ENCODE measurements around the gene CDH6. TPM values are rescaled to one million over a fixed set of nuclear protein-coding genes. Genes with fewer than 3 reads are reported as not detected.

Gene CDH6
- total RNA-seq, 4 donors from 2014 or later = 1.00 to 2.9 (median 1.4) TPM

DNA sequence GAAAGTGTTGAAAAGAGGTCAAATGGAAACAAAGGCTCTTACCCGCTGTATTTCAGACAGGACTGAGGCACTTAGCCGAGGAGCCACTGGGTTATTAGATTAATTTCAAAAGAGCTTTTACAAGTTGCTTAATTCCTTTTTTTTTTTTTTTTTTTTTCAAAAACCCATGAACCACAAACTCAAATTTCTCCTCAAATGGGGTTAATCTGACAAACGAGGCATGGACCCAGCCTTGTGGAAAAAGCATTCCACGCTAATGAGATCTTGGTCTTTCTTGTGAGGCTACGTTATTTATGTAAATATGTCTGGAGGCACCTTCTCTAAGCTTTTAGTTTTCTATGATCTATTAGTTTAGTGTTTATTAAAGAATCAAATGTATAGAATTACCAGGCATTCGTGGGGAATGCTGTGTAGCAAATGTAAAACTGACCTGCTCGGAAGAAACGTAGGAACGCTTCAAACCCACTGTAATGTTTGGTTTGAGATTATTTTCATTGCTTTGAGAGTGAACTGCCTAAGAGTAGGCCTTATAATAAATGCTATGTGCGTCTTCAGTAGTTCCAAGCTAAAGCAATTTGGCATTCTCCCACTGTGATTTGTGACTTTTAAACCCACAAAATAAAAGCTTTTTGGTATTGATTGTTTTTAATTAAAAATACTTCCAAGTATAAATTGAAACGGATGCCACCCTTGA lies 134.7 kb downstream of the CDH6 start:
- H3K27ac ChIP-seq = no peak overlapping the region
- no peak for DNase-seq
- H3K36me3 ChIP-seq = no peaks in the 10 kb centered on the region
- TF ChIP-seq POLR2A (IDR thresholded peaks at IDR 0.05) = no peak
- TF ChIP-seq, protein P1, sequence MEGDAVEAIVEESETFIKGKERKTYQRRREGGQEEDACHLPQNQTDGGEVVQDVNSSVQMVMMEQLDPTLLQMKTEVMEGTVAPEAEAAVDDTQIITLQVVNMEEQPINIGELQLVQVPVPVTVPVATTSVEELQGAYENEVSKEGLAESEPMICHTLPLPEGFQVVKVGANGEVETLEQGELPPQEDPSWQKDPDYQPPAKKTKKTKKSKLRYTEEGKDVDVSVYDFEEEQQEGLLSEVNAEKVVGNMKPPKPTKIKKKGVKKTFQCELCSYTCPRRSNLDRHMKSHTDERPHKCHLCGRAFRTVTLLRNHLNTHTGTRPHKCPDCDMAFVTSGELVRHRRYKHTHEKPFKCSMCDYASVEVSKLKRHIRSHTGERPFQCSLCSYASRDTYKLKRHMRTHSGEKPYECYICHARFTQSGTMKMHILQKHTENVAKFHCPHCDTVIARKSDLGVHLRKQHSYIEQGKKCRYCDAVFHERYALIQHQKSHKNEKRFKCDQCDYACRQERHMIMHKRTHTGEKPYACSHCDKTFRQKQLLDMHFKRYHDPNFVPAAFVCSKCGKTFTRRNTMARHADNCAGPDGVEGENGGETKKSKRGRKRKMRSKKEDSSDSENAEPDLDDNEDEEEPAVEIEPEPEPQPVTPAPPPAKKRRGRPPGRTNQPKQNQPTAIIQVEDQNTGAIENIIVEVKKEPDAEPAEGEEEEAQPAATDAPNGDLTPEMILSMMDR (IDR thresholded peaks at IDR 0.05 in 4 of 5, conservative IDR thresholded peaks at IDR 0.05 in 1 of 5) = no peak
- intact Hi-C loops (cut with DNase I; ENCODE audit: low total_unique reads) = no loop called here
- ATAC-seq = no peak
- no peak overlapping the region for H3K4me3 ChIP-seq
- in situ Hi-C loops (cut with MboI; ENCODE audit: low sequenced_read_pairs in 4 of 4) = no loop called here
- H3K4me1 ChIP-seq = no peaks in the 10 kb centered on the region
- H3K9me3 ChIP-seq = no peaks in the 10 kb centered on the region
- H3K27me3 ChIP-seq = no peaks in the 10 kb centered on the region

DNA sequence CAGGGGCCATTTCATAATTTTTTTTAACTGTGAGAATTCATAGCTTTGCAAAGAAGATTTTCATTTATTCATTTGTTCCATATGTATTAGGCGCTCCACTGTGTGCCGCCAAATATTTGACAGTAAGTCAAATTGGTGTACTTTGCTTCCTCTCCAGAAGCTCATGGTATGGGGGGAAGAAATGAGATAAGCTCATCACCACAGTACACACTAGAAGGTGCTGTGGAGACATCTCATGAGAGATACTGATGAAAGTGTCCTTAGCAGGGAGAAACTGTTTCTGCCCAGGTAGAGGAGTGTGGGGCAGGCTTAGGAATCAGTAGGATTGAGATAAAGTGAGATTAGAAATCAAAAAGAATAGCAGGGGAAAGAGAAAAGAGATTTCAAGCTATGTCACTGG lies 136.2 kb downstream of the CDH6 start:
- Histone ChIP-seq H3K9me3 (no peaks in the 10 kb centered on the region), H3K27ac (no peak overlapping the region), H3K4me1 (no peaks in the 10 kb centered on the region), H3K27me3 (no peaks in the 10 kb centered on the region), H3K36me3 (no peaks in the 10 kb centered on the region), H3K4me3 (no peak overlapping the region)
- DNase-seq = no peak
- TF ChIP-seq, protein P1 (IDR thresholded peaks at IDR 0.05 in 4 of 5, conservative IDR thresholded peaks at IDR 0.05 in 1 of 5) = no peak
- no peak for TF ChIP-seq POLR2A (IDR thresholded peaks at IDR 0.05)
- intact Hi-C loops (cut with DNase I; ENCODE audit: low total_unique reads) (no loop called here), in situ Hi-C loops (cut with MboI; ENCODE audit: low sequenced_read_pairs in 4 of 4) (no loop called here)
- no peak for ATAC-seq

DNA sequence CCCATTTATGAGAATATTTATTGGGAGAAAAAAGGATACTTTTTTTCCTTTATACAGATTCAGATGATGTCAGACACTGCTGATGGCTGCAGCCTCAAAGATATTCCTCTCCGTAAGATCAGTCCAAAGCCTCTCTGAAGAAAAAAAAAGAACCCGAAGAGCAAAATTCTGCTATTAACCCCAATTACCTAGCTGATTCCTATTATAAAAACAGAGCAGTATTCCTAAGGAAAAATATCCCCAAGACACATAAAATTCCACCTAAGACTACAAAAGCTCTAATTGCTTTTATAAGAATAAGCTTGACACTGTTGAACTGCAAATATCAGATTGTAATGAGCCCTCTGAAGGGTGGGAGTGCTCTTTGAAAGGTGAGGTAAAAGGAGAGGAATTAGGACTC lies 138.7 kb downstream of the CDH6 start:
- Histone ChIP-seq H3K27ac (no peak overlapping the region), H3K36me3 (no peaks in the 10 kb centered on the region), H3K4me3 (no peak overlapping the region), H3K4me1 (no peaks in the 10 kb centered on the region), H3K27me3 (no peaks in the 10 kb centered on the region), H3K9me3 (no peaks in the 10 kb centered on the region)
- in situ Hi-C loops (cut with MboI; ENCODE audit: low sequenced_read_pairs in 4 of 4) (no loop called here), intact Hi-C loops (cut with DNase I; ENCODE audit: low total_unique reads) (no loop called here)
- ATAC-seq (no peak), DNase-seq (no peak)
- TF ChIP-seq, protein P1 (IDR thresholded peaks at IDR 0.05 in 4 of 5, conservative IDR thresholded peaks at IDR 0.05 in 1 of 5) = no peak
- TF ChIP-seq POLR2A (IDR thresholded peaks at IDR 0.05) = no peak

DNA sequence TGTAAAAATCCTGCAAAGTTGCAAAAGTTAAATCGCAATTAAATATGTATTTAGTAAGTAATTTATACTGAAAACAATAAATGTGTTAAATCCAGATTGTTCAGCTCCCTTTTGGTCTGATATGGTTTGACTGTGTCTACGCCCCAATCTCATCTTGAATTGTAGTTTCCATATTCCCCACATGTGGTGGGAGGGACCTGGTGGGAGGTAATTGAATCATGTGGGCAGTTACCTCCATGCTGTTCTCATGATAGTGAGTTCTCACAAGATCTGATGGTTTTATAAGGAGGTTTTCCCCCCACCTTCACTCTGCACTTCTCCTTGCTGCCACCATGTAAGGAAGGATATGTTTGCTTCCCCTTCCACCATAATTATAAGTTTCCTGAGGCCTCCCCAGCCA lies 140.0 kb downstream of the CDH6 start:
- TF ChIP-seq, protein P1 (IDR thresholded peaks at IDR 0.05 in 4 of 5, conservative IDR thresholded peaks at IDR 0.05 in 1 of 5) = no peak
- TF ChIP-seq POLR2A (IDR thresholded peaks at IDR 0.05) = no peak
- Histone ChIP-seq H3K36me3 (no peaks in the 10 kb centered on the region), H3K4me1 (no peaks in the 10 kb centered on the region), H3K4me3 (no peak overlapping the region), H3K27ac (no peak overlapping the region), H3K9me3 (no peaks in the 10 kb centered on the region), H3K27me3 (no peaks in the 10 kb centered on the region)
- no peak for ATAC-seq
- no peak for DNase-seq
- in situ Hi-C loops (cut with MboI; ENCODE audit: low sequenced_read_pairs in 4 of 4) (no loop called here), intact Hi-C loops (cut with DNase I; ENCODE audit: low total_unique reads) (no loop called here)
